ENCODE data around the gene ATF7.

The ATF7 gene

DNA sequence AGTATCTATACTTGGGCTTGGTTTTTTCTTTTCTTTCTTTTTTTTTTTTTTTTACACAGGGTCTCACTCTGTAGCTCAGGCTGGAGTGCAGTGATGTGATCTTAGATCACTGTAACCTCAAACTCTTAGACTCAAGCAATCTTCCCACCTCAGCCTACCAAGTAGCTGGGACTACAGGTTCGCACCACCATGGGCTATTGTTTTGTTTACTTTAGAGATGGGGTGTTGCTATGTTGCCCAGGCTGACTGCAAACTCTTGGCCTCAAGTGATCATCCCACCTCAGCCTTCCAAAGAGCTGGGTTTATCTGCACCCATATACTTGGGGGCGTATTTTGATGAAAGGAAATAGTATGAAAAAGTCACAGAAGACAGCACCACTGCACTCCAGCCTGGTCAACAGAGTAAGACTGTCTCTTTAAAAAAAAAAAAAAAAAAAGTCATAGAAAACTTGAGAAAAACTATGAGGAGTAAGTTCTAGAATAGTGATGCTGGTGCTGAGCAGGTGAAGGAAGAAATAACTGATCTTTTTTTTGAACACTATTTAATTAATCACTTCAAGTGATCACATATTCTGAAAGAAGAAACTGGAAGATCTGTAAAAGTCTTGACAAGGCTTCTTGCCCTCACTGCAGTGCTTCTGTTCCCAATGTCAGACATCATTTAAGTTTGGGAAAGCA is 65.1 kb downstream of the ATF7 start:
- DNase-seq (ENCODE audit: low read depth), result no peak
- H3K4me3 ChIP-seq (ENCODE audit: low read depth, low read length), result no peak overlapping the region
- TF ChIP-seq, protein P1, sequence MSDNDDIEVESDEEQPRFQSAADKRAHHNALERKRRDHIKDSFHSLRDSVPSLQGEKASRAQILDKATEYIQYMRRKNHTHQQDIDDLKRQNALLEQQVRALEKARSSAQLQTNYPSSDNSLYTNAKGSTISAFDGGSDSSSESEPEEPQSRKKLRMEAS (IDR thresholded peaks at IDR 0.05; ENCODE audit: low read depth, low read length), result no peak
- TF ChIP-seq POLR2A (IDR thresholded peaks at IDR 0.05; ENCODE audit: extremely low read depth, insufficient read length), result no peak
- TF ChIP-seq MYC (IDR thresholded peaks at IDR 0.05; ENCODE audit: low read depth, low read length), result no peak
- TF ChIP-seq, protein P2, sequence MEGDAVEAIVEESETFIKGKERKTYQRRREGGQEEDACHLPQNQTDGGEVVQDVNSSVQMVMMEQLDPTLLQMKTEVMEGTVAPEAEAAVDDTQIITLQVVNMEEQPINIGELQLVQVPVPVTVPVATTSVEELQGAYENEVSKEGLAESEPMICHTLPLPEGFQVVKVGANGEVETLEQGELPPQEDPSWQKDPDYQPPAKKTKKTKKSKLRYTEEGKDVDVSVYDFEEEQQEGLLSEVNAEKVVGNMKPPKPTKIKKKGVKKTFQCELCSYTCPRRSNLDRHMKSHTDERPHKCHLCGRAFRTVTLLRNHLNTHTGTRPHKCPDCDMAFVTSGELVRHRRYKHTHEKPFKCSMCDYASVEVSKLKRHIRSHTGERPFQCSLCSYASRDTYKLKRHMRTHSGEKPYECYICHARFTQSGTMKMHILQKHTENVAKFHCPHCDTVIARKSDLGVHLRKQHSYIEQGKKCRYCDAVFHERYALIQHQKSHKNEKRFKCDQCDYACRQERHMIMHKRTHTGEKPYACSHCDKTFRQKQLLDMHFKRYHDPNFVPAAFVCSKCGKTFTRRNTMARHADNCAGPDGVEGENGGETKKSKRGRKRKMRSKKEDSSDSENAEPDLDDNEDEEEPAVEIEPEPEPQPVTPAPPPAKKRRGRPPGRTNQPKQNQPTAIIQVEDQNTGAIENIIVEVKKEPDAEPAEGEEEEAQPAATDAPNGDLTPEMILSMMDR (IDR thresholded peaks at IDR 0.05; ENCODE audit: low read depth, low read length), result no peak

DNA sequence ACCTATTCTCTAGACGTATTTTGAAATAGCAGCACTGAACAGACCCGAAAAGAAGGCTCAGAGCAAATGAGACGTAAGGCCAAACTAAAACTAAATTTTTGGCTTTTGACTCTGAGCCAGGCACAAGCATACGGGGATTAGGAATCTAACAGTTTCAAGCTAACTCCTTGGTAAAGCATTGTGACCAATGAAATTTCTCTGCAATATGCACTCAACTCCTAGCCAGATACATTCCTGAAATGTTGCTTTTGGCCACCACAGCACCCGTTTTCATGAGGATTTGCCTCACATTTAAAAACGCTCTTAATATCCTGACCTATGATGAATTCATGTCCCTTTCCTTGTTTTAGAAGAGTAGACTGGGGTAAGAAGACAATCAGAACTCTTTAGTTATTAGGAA is 65.8 kb downstream of the ATF7 start:
- no peak overlapping the region for H3K4me3 ChIP-seq (ENCODE audit: low read depth, low read length)
- TF ChIP-seq MYC (IDR thresholded peaks at IDR 0.05; ENCODE audit: low read depth, low read length) (no peak), POLR2A (IDR thresholded peaks at IDR 0.05; ENCODE audit: extremely low read depth, insufficient read length) (no peak)
- TF ChIP-seq, protein P1 (IDR thresholded peaks at IDR 0.05; ENCODE audit: low read depth, low read length), result no peak
- TF ChIP-seq, protein P2 (IDR thresholded peaks at IDR 0.05; ENCODE audit: low read depth, low read length), result no peak
- DNase-seq (ENCODE audit: low read depth), result no peak

DNA sequence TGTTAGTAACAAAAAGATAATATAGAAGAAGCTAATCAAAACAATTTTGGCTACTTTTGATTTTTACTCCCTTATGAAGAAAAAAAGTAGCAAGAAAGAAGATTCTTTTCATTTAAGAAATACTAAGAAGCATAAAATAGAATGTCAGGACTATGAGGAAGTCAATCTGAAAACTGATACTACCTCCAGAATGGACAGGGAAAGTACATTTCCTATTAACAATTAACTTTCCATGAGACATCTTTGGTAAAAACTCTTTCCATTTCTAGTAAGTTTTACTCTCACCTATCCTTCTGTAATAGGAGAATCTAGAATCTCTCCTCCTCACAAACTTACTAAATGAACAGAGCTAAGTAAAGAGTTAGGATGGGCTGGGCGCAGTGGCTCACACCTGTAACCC is 67.6 kb downstream of the ATF7 start:
- no peak for DNase-seq (ENCODE audit: low read depth)
- TF ChIP-seq, protein P2 (IDR thresholded peaks at IDR 0.05; ENCODE audit: low read depth, low read length), result no peak
- TF ChIP-seq POLR2A (IDR thresholded peaks at IDR 0.05; ENCODE audit: extremely low read depth, insufficient read length), result no peak
- H3K4me3 ChIP-seq (ENCODE audit: low read depth, low read length), result no peak overlapping the region

DNA sequence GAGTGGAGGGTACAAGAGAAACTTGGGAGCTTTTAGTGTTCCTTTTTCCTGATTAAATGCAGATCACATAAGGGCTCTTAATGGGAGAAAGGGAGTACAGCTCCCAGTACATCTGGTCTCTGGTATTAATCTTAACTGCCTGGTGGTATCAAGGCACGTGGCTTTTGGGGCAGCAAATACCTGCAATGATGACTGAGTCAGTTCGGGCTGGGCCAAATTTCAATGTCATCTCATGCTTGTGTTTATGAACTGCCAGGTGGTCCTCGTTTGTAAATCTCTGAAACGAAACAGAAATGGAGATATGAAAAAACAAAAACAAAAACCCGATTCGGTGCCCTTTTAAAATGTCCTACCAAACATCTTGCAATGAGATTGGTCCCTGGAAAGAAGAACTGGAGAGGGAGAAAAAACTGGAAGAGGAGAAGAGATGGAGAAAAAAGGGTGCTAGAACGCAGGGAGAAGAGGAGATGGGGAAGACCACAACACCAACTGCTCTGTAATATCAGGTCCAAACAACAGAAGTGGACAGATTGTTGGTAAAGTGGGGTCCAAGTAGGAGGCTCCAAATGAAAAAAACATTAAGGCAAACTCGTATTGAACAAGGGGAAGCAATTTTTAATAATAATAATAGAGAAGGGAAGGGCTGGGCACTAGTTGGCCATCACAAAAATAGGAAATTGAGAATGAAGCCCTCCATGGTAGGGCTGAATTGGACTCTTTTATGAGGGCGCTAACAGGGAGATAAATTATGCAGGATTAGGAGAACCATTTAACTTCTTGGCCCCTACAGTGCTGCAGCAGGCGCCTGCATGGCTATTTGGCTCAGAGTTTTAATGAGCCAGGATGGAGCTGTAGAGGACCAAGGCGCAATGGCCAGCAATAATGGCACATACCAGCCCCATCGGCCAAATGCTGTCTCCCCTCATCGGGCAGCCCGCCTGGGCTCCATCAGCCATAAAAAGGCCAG is 73.5 kb downstream of the ATF7 start:
- no peak for DNase-seq (ENCODE audit: low read depth)
- TF ChIP-seq, protein P2 (IDR thresholded peaks at IDR 0.05; ENCODE audit: low read depth, low read length), result no peak
- TF ChIP-seq POLR2A (IDR thresholded peaks at IDR 0.05; ENCODE audit: extremely low read depth, insufficient read length) (no peak), MYC (IDR thresholded peaks at IDR 0.05; ENCODE audit: low read depth, low read length) (no peak)
- TF ChIP-seq, protein P1 (IDR thresholded peaks at IDR 0.05; ENCODE audit: low read depth, low read length), result no peak
- H3K4me3 ChIP-seq (ENCODE audit: low read depth, low read length), result no peak overlapping the region

DNA sequence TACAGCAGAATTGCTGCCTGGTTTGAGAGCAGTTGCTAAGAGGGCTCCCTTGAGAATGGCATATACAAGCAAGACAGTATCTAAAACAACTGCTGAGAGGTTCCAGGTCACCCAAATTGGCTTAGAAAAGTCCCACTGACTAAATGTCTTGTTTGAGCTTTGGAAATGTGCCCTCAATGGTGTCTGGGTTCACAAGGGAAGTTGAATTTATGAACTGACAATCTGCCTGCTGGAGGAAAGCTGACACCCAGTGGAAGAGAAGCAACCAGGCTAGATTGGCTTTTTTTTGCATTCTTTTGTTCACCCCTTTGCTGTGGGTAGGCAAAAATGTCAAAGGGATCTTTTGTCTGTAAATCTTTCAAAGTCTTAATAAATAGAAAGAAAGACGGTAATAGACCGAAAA is 74.3 kb downstream of the ATF7 start:
- no peak for DNase-seq (ENCODE audit: low read depth)
- H3K4me3 ChIP-seq (ENCODE audit: low read depth, low read length), result no peak overlapping the region
- TF ChIP-seq POLR2A (IDR thresholded peaks at IDR 0.05; ENCODE audit: extremely low read depth, insufficient read length) (no peak), MYC (IDR thresholded peaks at IDR 0.05; ENCODE audit: low read depth, low read length) (no peak)
- TF ChIP-seq, protein P1 (IDR thresholded peaks at IDR 0.05; ENCODE audit: low read depth, low read length), result no peak
- TF ChIP-seq, protein P2 (IDR thresholded peaks at IDR 0.05; ENCODE audit: low read depth, low read length), result no peak
